SK-N-DZ (cell line): ENCODE data around the gene CYP21A2.
"Not testable (repeated sequence)": the region's sequence is repeated elsewhere in the genome, so short reads cannot be mapped to it uniquely, and the experiment has no call there.

Experiments
- DNase-seq: peaks from one replicate; pipeline ENCODE4 v3.0.0-alpha.2; 2015; ENCODE audit warnings: low spot score

CYP21A2 gene

DNA sequence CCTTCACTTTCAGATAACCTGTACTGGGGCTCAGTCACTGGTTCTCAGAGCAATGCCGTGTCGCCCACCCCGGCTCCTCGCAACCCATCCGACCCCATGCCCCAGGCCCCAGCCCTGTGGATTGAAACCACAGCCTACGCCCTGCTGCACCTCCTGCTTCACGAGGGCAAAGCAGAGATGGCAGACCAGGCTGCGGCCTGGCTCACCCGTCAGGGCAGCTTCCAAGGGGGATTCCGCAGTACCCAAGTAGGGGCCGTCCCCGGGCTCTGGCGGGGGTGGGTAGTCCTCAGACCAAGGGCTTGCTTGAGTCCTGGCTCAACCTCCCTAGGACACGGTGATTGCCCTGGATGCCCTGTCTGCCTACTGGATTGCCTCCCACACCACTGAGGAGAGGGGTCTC, 8.7 kb upstream of the CYP21A2 start:
- not testable (repeated sequence) for DNase-seq

DNA sequence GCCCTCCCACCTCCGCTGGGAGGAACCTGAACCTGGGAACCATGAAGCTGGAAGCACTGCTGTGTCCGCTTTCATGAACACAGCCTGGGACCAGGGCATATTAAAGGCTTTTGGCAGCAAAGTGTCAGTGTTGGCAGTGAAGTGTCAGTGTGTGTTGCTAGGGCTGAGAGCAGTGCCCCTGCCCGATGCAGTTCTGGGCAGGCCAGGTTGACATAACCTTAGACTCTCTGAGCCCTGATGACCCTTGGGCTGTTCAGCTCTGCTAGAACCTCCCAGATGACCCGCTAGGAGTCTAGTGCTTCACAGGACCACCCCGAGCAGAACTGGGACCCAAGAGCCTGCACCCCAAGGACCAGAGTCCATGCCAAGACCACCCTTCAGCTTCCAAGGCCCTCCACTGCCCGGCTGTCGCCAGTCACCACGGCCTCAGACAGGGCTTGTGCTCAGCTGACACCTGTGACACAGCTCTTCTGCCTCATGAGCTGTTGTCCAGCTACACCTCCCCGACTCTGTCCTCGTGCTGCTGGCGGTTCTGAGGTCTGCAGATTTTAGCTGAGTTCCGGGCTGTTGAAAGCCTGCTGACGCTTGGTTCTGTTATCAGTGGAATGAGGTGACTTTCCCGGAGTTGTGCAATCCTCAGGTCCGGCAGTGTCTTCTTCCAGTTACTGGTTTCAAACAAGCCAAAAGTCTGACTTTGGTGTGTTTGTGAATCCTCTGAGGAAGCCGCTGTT, 2.8 kb upstream of the CYP21A2 start:
- not testable (repeated sequence) for DNase-seq

DNA sequence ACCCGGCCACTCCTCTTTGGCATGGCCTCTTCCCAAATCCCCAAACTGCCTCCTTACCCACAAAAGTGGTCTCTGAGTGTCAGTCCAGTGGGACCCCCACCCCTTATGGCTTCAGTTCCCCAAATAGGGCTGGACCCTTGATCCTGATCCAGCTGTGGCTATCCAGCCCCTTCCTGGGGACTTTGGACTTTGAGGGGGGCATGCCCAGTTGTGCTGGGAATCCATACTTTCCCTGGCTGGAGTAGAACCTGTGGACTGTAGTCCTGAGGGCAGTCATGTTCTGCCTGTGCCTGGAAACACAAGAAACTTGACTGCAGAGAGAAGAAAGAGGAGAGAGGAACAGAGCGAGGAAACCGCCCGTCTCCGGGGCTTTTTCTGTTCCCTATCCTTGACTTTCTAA, 1.1 kb upstream of the CYP21A2 start:
- not testable (repeated sequence) for DNase-seq

DNA sequence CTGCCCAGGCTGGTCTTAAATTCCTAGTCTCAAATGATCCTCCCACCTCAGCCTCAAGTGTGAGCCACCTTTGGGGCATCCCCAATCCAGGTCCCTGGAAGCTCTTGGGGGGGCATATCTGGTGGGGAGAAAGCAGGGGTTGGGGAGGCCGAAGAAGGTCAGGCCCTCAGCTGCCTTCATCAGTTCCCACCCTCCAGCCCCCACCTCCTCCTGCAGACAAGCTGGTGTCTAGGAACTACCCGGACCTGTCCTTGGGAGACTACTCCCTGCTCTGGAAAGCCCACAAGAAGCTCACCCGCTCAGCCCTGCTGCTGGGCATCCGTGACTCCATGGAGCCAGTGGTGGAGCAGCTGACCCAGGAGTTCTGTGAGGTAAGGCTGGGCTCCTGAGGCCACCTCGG, 663 bp downstream of the CYP21A2 start:
- DNase-seq: not testable (repeated sequence)

DNA sequence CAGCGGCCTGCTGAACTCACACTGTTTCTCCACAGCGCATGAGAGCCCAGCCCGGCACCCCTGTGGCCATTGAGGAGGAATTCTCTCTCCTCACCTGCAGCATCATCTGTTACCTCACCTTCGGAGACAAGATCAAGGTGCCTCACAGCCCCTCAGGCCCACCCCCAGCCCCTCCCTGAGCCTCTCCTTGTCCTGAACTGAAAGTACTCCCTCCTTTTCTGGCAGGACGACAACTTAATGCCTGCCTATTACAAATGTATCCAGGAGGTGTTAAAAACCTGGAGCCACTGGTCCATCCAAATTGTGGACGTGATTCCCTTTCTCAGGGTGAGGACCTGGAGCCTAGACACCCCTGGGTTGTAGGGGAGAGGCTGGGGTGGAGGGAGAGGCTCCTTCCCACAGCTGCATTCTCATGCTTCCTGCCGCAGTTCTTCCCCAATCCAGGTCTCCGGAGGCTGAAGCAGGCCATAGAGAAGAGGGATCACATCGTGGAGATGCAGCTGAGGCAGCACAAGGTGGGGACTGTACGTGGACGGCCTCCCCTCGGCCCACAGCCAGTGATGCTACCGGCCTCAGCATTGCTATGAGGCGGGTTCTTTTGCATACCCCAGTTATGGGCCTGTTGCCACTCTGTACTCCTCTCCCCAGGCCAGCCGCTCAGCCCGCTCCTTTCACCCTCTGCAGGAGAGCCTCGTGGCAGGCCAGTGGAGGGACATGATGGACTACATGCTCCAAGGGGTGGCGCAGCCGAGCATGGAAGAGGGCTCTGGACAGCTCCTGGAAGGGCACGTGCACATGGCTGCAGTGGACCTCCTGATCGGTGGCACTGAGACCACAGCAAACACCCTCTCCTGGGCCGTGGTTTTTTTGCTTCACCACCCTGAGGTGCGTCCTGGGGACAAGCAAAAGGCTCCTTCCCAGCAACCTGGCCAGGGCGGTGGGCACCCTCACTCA, 1.4 kb downstream of the CYP21A2 start:
- DNase-seq: not testable (repeated sequence)

DNA sequence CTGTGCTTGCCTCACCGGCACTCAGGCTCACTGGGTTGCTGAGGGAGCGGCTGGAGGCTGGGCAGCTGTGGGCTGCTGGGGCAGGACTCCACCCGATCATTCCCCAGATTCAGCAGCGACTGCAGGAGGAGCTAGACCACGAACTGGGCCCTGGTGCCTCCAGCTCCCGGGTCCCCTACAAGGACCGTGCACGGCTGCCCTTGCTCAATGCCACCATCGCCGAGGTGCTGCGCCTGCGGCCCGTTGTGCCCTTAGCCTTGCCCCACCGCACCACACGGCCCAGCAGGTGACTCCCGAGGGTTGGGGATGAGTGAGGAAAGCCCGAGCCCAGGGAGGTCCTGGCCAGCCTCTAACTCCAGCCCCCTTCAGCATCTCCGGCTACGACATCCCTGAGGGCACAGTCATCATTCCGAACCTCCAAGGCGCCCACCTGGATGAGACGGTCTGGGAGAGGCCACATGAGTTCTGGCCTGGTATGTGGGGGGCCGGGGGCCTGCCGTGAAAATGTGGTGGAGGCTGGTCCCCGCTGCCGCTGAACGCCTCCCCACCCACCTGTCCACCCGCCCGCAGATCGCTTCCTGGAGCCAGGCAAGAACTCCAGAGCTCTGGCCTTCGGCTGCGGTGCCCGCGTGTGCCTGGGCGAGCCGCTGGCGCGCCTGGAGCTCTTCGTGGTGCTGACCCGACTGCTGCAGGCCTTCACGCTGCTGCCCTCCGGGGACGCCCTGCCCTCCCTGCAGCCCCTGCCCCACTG, 2.3 kb downstream of the CYP21A2 start:
- DNase-seq: not testable (repeated sequence)

DNA sequence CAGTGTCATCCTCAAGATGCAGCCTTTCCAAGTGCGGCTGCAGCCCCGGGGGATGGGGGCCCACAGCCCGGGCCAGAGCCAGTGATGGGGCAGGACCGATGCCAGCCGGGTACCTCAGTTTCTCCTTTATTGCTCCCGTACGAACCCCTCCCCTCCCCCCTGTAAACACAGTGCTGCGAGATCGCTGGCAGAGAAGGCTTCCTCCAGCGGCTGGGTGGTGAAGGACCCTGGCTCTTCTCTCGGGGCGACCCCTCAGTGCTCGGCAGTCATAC, 2.8 kb downstream of the CYP21A2 start:
- not testable (repeated sequence) for DNase-seq

DNA sequence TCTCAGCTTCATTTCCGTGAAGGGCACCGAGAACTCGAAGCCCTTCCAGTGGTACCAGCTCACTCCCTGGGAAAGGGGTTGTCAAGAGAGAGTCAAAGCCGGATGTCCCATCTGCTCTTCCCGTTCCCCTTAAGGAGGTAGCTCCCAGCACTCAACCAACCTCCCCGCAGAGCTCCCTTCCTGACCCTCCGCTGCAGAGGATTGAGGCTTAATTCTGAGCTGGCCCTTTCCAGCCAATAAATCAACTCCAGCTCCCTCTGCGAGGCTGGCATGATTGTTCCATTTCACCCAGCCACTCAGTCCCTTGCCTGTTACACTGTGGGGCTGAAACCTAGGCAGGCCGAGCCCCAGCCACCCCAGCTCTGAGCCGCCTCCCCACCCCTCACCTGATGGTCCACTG, 3.2 kb downstream of the CYP21A2 start:
- DNase-seq: not testable (repeated sequence)

DNA sequence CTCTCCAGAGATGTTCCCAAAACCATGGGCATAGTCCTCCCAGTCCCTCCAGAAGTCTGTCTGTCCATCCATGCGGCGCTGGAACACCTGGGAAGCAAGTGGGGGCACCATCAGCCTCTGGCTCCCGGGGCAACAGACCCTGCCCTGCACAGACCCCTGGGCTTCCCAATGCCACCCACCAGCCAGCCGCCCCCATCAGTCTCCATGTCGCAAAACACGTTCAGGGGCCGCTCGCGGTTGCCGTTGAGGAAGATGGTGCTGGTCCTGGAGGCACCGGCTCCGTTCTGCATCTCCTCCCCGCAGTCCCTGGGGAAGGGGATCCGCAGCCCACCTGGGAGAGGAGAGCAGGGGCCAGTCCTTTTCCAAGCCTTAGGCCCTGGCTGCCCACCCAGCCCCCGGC, 4.1 kb downstream of the CYP21A2 start:
- DNase-seq: not testable (repeated sequence)

DNA sequence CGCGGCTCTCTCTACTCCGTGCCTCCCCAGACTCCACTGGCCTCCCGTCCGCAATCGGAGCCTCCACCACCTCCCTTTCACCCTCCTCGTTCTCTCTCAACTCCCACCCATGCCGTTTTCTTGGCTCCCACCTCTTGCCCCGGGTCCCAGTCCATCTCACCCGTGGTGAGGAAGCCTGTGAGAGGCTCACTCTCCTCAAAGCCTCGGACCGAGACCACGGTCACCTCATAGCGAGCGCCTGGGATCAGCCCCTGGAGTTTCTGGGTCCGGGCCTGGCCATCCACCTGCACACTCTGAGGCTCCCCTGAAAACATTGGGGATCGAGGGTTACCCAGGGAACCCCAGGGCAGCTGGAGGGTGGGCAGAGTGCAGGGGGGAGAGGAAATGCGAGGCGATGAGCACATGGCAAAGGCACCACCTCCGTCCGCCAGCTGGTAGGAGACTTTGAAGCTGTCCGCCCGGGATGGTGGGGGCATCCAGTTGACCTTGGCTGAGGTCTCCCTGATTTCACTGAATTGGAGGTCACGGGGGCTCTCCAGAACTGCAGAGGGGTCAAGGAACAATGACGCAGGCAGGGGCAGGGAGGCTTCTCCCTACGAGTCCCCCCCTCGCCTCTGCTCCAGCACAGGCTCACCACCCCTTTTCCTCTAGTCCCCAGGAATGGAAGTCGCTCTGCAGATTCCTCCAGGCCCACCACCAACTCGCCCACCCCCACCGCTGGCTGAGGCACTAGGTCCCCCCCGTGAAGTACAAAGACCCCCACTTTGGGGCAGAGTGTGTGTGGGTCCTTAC, 5.6 kb downstream of the CYP21A2 start:
- DNase-seq: not testable (repeated sequence)

DNA sequence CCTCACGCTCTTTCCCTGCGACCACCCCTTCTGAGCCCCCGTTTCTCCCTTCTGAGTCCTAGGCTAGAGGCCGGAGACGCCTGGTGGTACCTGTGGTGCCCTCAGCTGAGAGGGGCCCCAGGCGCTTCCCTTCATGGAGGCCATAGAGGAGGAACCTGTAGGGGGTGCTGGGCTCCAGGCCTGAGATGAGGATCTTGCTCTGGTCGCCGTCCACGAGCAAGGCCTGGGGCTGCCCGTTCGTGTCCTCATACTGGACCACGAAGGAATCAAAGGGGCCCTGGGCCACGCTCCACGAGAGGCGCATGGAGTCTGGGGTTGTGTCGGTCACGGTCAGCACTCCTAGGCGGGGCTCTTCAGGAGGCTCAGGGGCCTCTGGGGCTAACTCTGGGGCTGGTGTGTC, 6.7 kb downstream of the CYP21A2 start:
- not testable (repeated sequence) for DNase-seq

DNA sequence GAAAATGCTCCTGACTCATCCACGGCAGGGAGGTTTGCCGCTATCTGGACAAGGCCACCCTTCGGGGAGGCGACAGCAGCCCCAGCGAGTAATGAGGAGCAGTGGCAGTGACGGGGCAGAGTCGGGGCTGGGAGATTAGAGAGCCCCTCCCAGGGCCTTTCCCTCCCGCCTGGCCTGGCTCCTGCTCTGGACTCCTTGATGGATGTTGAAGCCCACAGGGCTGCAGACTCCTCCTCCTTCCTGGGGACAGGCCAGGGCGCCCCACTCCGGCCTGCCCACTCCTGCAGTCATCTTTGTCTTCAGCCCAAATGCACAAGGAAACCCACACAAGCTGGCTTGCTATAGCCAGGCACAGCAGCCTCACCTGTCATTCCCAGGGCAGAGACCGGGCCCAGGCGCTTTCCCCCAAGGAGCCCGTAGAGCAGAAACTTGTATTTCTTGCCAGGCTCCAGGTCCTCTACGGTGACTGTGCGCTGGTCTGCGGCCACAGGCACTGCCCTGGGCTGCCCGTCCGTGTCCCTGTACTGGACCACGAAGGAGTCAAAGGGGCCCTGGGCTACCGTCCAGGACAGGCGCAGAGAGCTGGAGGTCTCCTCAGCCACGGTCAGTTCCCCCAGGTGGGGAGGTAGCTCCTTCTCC, 7.7 kb downstream of the CYP21A2 start:
- DNase-seq: no peak

DNA sequence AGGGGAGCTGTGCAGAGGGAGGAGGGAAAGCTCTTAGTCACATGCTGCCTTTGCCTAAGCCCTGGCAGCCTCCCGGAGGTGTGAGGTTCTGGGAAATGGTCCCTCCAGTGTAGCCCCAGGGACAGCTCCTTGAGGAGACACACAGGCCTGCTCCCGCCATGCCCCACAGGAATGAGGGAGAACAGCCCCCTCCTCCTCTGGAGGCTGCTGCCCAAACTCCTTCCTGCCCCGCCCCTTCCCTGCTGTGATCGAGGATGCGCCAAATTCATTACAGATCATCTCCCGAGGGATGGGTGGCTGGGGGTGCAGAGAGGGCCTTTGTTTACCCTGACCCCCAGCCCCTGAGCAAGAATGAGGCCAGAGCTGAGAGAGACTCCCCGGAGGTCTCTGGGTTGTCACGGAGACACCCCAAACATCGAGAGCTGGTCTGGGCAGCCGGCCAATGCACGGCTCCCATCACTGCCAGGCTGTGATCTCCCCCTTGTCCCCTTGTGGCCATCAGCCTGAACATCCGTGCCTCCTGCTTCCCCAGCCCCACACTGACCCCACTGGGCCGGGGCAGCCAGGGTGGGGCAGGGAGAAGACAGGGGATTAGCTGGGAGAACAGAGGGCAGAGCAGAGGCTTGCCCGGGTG, 8.4 kb downstream of the CYP21A2 start:
- DNase-seq: no peak

DNA sequence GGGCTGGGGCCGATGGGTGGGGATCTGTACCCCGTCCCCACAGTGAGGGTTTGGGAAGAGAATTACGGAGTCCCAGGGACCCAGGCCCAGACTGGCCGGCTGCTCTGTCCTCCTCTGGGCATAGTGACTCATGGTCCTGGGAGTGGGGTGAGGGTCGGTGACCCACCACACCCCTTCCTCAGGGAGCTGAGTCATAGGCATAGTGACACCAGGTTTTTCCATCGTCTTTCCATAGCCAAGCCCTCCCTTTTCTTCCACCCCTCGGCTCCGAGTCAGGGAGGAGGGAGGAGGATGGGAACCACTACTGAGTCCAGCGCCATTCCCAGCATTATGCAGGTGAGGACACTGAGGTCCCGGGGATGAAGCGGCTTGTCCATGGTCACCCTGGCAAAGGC, 8.9 kb downstream of the CYP21A2 start:
- no peak for DNase-seq

DNA sequence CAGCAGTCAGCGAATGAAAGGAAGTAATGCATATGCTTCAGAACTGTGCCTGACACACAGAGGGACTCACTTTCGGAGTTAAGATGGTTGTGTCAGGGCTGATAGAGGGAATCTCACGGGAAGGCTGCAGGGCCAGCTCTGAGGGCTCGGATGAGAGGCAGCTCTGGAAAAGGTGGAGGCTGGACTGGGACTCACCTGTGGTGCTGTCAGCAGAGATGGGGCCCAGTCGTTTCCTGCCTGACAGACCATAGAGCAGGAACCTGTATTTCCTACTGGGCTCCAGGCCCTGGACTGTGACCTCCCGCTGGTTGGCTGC, 9.3 kb downstream of the CYP21A2 start:
- DNase-seq: no peak

DNA sequence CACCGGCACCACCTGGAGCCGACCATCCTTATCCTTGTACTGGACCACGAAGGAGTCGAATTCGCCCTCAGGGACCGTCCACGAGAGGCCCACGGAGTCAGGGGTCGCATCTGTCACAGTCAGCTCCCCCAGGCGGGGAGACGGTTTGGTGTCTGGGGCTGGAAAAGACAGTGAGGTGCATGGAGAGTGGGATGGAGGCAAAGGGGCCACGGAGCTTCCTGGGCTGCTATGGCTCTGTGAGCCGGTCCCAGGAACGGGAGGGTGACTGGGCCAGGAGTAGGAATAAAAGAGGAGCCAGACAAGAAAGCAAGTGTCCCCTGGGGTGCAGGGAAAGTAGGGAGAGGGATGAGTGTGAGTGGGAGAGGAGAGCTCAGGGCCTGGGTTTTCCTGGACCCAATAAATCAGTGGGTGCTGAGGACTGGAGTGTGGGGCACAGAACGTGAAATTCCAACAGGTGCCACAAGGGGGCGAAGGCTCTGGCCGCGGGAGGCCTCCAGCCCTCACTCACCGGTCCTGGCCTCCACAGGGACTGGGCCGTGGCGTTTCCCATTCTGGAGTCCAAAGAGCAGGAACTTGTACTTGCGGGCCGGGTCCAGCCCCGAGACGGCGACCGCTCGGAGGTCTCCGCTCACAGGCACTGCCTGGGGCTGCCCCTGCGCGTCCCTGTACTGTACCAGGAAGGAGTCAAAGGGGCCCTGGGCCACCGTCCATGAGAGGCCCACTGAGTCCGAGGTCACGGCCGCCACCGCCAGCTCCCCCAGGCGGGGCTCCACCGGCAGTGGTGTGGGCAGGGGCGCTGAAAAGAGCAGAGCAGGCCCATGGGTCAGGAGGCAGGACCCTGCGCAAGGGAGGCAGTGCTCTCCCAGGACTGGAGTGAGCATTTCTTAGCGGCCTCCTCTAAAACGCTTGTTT, 9.9 kb downstream of the CYP21A2 start:
- peak; percentile 54 for DNase-seq

DNA sequence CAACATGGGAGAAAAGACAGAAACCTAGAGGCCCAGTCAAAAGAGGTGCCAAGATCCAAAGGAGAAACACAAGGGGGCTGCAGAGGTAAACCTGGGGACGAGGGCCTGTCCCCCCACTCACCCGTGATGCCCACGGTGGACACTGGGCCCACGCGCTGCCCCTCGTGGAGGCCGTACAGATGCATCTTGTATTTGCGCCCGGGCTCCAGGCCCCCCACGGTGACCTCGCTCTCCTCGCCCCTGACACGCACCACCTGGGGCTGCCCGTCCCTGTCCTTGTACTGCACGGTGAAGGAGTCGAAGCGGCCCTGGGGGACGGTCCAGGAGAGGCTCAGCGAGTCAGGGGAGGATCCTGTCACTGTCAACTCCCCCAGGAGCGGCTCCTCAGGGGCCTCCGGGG, 10.9 kb downstream of the CYP21A2 start:
- DNase-seq: not testable (repeated sequence)

DNA sequence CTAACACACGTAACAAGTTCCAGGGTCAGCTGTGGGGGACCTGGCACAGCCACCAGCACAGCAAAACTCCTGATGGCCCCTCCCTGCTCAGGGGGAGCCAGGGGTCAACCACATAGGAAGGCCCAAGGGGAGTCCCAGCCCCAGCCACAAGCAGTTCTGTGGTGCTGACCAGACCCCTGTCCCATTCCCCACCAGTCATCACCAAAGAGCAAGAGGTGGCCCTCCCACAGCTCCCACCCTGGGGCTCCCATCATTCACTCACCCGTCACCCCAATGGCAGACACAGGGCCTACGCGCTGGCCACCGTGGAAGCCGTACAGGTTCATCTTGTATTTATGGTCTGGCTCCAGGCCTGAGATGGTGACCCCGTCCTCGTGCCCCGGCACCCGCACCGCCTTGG, 11.5 kb downstream of the CYP21A2 start:
- not testable (repeated sequence) for DNase-seq

DNA sequence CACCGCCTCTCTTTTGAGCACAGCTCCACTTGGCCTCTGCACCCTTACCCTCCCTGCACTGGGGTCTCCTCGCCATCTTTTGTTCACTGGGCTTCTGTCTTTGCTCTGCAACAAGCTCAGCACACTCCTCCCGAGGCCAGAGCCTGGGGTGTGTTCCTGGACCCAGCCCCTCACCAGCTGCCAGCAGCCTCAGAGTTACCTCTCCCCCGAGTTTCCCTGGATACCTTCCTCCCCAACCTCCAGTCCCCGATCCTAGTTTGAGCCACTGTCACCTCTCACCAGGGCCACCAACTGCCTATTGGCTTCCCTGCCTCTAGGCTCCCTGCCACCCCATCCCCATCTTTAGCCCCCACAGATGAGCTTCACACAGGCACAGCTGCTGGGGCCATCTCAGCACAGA, 12.3 kb downstream of the CYP21A2 start:
- no peak for DNase-seq
